IMR-90 (cell line): ENCODE measurements around the gene POLR1B. TPM values are rescaled to one million over a fixed set of nuclear protein-coding genes. Genes with fewer than 3 reads are reported as not detected.

Experiments
- ATAC-seq: fragments of 200-7000 bp; cut with Tn5 transposase; 2 replicates; pipeline ENCODE4 v1.9.1; 2020; ENCODE audit warnings: low read depth, mild to moderate bottlenecking, moderate library complexity
- BruUV-seq: library from RNA; stranded (reverse); fragments of 400-500 nt; replicated peaks from 2 replicates; lab custom pipeline; 2021; lab: Mats Ljungman, UMichigan
- CTCF ChIA-PET: fragments of 300-600 bp; formaldehyde crosslinking; extraction: SDS; loops from one replicate; lab custom pipeline; 2021; ENCODE audit warnings: antibody characterized with exemption; lab: Yijun Ruan, JAX
- POLR2A ChIA-PET: fragments of 300-600 bp; sonication (Branson Sonifier 250); formaldehyde crosslinking; loops from one replicate; lab custom pipeline; 2022; ENCODE audit warnings: antibody characterized with exemption; ENCODE audit not compliant: unreplicated experiment; lab: Charles Lee
- DNase-seq: peaks from one replicate; pipeline ENCODE4 v3.0.0; 2013
- H2AFZ ChIP-seq: replicated peaks from 2 replicates; pipeline ENCODE3; 2013; ENCODE audit warnings: low read length, mild to moderate bottlenecking; ENCODE audit not compliant: poor library complexity
- H2AK5ac ChIP-seq: 2 replicates; pipeline ENCODE4 v1.6.1; 2013; ENCODE audit warnings: low read depth, low read length, inconsistent platforms
- H2AK9ac ChIP-seq: replicated peaks from 2 replicates; pipeline ENCODE3; 2013; ENCODE audit warnings: mild to moderate bottlenecking, low read depth, low read length, moderate library complexity; ENCODE audit not compliant: poor library complexity
- H2BK120ac ChIP-seq: 2 replicates; pipeline ENCODE4 v1.6.1; 2013; ENCODE audit warnings: low read depth, low read length, inconsistent platforms
- H2BK15ac ChIP-seq: 3 replicates; pipeline ENCODE4 v1.6.1; 2013; ENCODE audit warnings: low read depth, low read length, inconsistent platforms
- H2BK20ac ChIP-seq: 2 replicates; pipeline ENCODE4 v1.6.1; 2013; ENCODE audit warnings: low read depth, mild to moderate bottlenecking, inconsistent platforms, low read length, moderate library complexity
- H2BK5ac ChIP-seq: 2 replicates; pipeline ENCODE4 v1.6.1; 2013; ENCODE audit warnings: mild to moderate bottlenecking, low read depth, low read length, inconsistent platforms; ENCODE audit not compliant: poor library complexity, severe bottlenecking
- H3K14ac ChIP-seq: replicated peaks from 2 replicates; pipeline ENCODE4 v1.6.1; 2013; ENCODE audit warnings: low read depth, low read length, inconsistent platforms
- H3K18ac ChIP-seq: 2 replicates; pipeline ENCODE4 v1.6.1; 2013; ENCODE audit warnings: low read depth, low read length, control low read depth
- H3K23ac ChIP-seq: 2 replicates; pipeline ENCODE4 v1.6.1; 2013; ENCODE audit warnings: low read depth, low read length, inconsistent platforms
- H3K27ac ChIP-seq: 2 replicates; pipeline ENCODE4 v1.5.1; 2013; ENCODE audit warnings: mild to moderate bottlenecking, control low read depth, low read length; ENCODE audit not compliant: insufficient read depth
- H3K27me3 ChIP-seq: 2 replicates; pipeline ENCODE4 v1.6.1; 2013; ENCODE audit warnings: low read length; ENCODE audit not compliant: control insufficient read depth, insufficient read depth
- H3K36me3 ChIP-seq: 2 replicates; pipeline ENCODE4 v1.6.1; 2013; ENCODE audit warnings: low read length, mixed read lengths; ENCODE audit not compliant: control insufficient read depth, insufficient read depth
- H3K4ac ChIP-seq: 2 replicates; pipeline ENCODE4 v1.6.1; 2013; ENCODE audit warnings: low read depth, low read length, inconsistent platforms
- H3K4me1 ChIP-seq: 2 replicates; pipeline ENCODE4 v1.6.1; 2013; ENCODE audit warnings: low read length, mixed read lengths; ENCODE audit not compliant: control insufficient read depth, insufficient read depth
- H3K4me2 ChIP-seq: 2 replicates; pipeline ENCODE4 v1.6.1; 2013; ENCODE audit warnings: low read depth, mild to moderate bottlenecking, control low read depth, low read length, moderate library complexity
- H3K4me3 ChIP-seq: 2 replicates; pipeline ENCODE4 v1.5.1; 2013; ENCODE audit warnings: low read depth, mild to moderate bottlenecking, control low read depth, low read length, moderate library complexity; ENCODE audit not compliant: insufficient read depth
- H3K56ac ChIP-seq: 2 replicates; pipeline ENCODE4 v1.6.1; 2013; ENCODE audit warnings: low read length, inconsistent platforms; ENCODE audit not compliant: insufficient read depth; ENCODE audit errors: extremely low read depth
- H3K79me1 ChIP-seq, 2 experiments: 2 replicates each; pipeline ENCODE4 v1.6.1; 2013; ENCODE audit warnings: low read length in 2 of 2, inconsistent platforms in 1 of 2, low read depth in 1 of 2
- H3K9ac ChIP-seq: 2 replicates; pipeline ENCODE4 v1.6.1; 2013; ENCODE audit warnings: low read depth, low read length, control low read depth
- H3K9me1 ChIP-seq: 2 replicates; pipeline ENCODE4 v1.6.1; 2013; ENCODE audit warnings: low read length, inconsistent platforms; ENCODE audit not compliant: insufficient read depth
- H3K9me3 ChIP-seq: 2 replicates; pipeline ENCODE4 v1.6.1; 2013; ENCODE audit warnings: low read length; ENCODE audit not compliant: control insufficient read depth, insufficient read depth
- H4K20me1 ChIP-seq: 2 replicates; pipeline ENCODE4 v1.6.1; 2013; ENCODE audit warnings: low read length, inconsistent platforms; ENCODE audit not compliant: insufficient read depth
- H4K5ac ChIP-seq: 2 replicates; pipeline ENCODE4 v1.6.1; 2013; ENCODE audit warnings: mild to moderate bottlenecking, low read depth, low read length, control low read depth
- H4K8ac ChIP-seq, 2 experiments: 2 replicates each; pipeline ENCODE4 v1.6.1; 2013; ENCODE audit warnings: low read depth in 2 of 2, low read length in 2 of 2, control low read depth in 1 of 2, inconsistent platforms in 1 of 2
- H4K91ac ChIP-seq: 2 replicates; pipeline ENCODE4 v1.6.1; 2013; ENCODE audit warnings: low read depth, low read length, inconsistent platforms; ENCODE audit not compliant: insufficient read depth
- BHLHE40 ChIP-seq: fragments of 150-350 bp; IDR thresholded peaks from 2 replicates; pipeline ENCODE4 v1.6.1; 2016; ENCODE audit warnings: mild to moderate bottlenecking, low read depth, low read length
- CEBPB ChIP-seq: IDR thresholded peaks from 2 replicates; pipeline ENCODE4 v1.6.1; 2012; ENCODE audit warnings: low read depth, low read length, improper control_type of control experiment
- CHD1 ChIP-seq: IDR thresholded peaks from 2 replicates; pipeline ENCODE4 v1.6.1; 2012; ENCODE audit warnings: low read depth, low read length, improper control_type of control experiment
- FOS ChIP-seq: fragments of 150-350 bp; IDR thresholded peaks from 2 replicates; pipeline ENCODE4 v1.6.1; 2016; ENCODE audit warnings: low read depth, low read length
- MAFK ChIP-seq: IDR thresholded peaks from 2 replicates; pipeline ENCODE4 v1.6.1; 2012; ENCODE audit warnings: low read depth, low read length, improper control_type of control experiment
- MXI1 ChIP-seq: IDR thresholded peaks from 2 replicates; pipeline ENCODE4 v1.6.1; 2012; ENCODE audit warnings: low read depth, mild to moderate bottlenecking, low read length, moderate library complexity, borderline replicate concordance
- NFE2L2 ChIP-seq: fragments of 150-350 bp; IDR thresholded peaks from 2 replicates; pipeline ENCODE4 v1.6.1; 2016; ENCODE audit warnings: low read depth, mild to moderate bottlenecking, low read length
- POLR2A ChIP-seq: IDR thresholded peaks from 2 replicates; pipeline ENCODE4 v1.6.1; 2012; ENCODE audit warnings: mild to moderate bottlenecking, low read depth, low read length
- RCOR1 ChIP-seq: IDR thresholded peaks from 2 replicates; pipeline ENCODE4 v1.6.1; 2012; ENCODE audit warnings: mild to moderate bottlenecking, low read length, improper control_type of control experiment; ENCODE audit not compliant: insufficient replicate concordance
- RFX5 ChIP-seq: IDR thresholded peaks from 2 replicates; pipeline ENCODE4 v1.8.0; 2012; ENCODE audit warnings: low read depth, mild to moderate bottlenecking, low read length, moderate library complexity
- SMC3 ChIP-seq: fragments of 150-350 bp; IDR thresholded peaks from 2 replicates; pipeline ENCODE4 v1.6.1; 2016; ENCODE audit warnings: low read depth, mild to moderate bottlenecking, antibody characterized with exemption, low read length, moderate library complexity
- WGBS, 2 experiments: methylation state at CpG; one replicate each; pipeline versions ENCODE4 v1.1.5 to v1.1.7; 2013; ENCODE audit warnings: missing lambda C conversion rate in 2 of 2; ENCODE audit not compliant: insufficient read length in 1 of 2; ENCODE audit errors: extremely low coverage in 2 of 2; 5-methylcytosine and 5-hydroxymethylcytosine counted together
- dilution Hi-C: fragments of 300-500 bp; cut with HindIII; formaldehyde crosslinking; loops from one replicate; pipeline ENCODE4 v1.14.3; 2018; ENCODE audit warnings: low sequenced_read_pairs; ENCODE audit not compliant: unreplicated experiment
- in situ Hi-C: fragments of 300-500 bp; cut with MboI; formaldehyde crosslinking; loops from 3 replicates; pipeline ENCODE4 v1.14.3; 2019; ENCODE audit warnings: low sequenced_read_pairs, inconsistent platforms, mixed read lengths
- intact Hi-C: fragments of 100-400 bp; cut with micrococcal nuclease; formaldehyde crosslinking; loops from 2 replicates; pipeline ENCODE4 v1.10.0; 2022
- polyA plus RNA-seq, 3 experiments: library from polyadenylated mRNA; depleted of rRNA; stranded (reverse); fragments of >200 nt; gene quantifications; 2 replicates each; pipeline ENCODE4 v1.2.3, GENCODE V29; 2012; ENCODE audit warnings: low replicate concordance in 1 of 3
- total RNA-seq: library from RNA; depleted of rRNA; stranded (reverse); fragments of >200 nt; gene quantifications from 2 replicates; pipeline ENCODE4 v1.2.3, GENCODE V29; 2012
- TF ChIP-seq, protein P1 (sequence below): fragments of 150-350 bp; IDR thresholded peaks from 2 replicates; pipeline ENCODE4 v1.6.1; 2017; ENCODE audit warnings: mild to moderate bottlenecking, antibody characterized with exemption, low read length, low read depth

POLR1B gene
- total and polyA plus RNA-seq, 2 of the 4 experiments (the other 2 are of a cell fraction) = 10.5 to 24.6 TPM

DNA sequence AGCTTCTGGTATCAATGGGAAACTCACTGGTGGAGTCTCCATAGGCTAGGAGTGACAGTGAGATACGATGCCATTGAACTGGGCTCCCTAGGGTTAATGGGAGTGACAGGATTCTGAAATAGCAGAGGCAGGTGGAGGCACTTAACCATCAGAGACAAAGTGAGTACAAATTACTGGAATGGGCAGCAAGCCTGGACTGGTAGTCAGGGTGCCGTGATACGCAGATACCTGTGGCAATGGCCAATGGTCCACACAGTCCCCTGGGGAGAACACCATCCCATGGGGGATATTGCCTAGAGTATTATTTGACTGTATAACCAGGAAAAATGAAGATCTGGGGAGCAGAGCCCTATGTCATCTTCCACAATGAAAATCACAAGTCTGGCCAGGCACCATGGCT is 59.5 kb downstream of the POLR1B start:
- no peak overlapping the region for H3K18ac ChIP-seq
- peak overlapping the region; percentile 12; the same call in 1 of the 3 replicates for H2BK15ac ChIP-seq
- no TSS peak for BruUV-seq
- H2BK5ac ChIP-seq = no peak overlapping the region
- no peak overlapping the region; the same call in 1 of the 2 replicates for H3K14ac ChIP-seq
- H3K9me1 ChIP-seq = peaks cover 7% of the 10 kb centered on the region
- ChIA-PET POLR2A (no interaction called here), CTCF (interaction anchor here (0.9 kb wide), 1 partner anchor 125 kb away, joined by 3 read pairs; no protein-coding TSS in a partner anchor)
- WGBS, 2 experiments = 90% methylated on average over 1 of the region's 3 CpGs; no CpG with 5 or more reads in 1 of the 2 experiments
- H3K9me3 ChIP-seq = no peaks in the 10 kb centered on the region
- no peak overlapping the region for H3K4me2 ChIP-seq
- no peak overlapping the region for H3K9ac ChIP-seq
- H3K79me1 ChIP-seq = no peaks in the 10 kb centered on the region
- peak overlapping the region; percentile 50; the same call in 1 of the 2 replicates for H3K4ac ChIP-seq
- H3K23ac ChIP-seq = no peak overlapping the region; the same call in 1 of the 2 replicates
- H3K27me3 ChIP-seq = no peaks in the 10 kb centered on the region
- H3K4me1 ChIP-seq = peaks cover 9% of the 10 kb centered on the region
- H2BK120ac ChIP-seq = peak overlapping the region; percentile 46; the same call in 1 of the 2 replicates
- H3K4me3 ChIP-seq = no peak overlapping the region
- H3K56ac ChIP-seq = no peak overlapping the region
- in situ Hi-C loops (loop anchor here (5.0 kb wide), 2 partner anchors 126 to 356 kb away; no protein-coding TSS in a partner anchor), intact Hi-C loops (loop anchor here (2.0 kb wide), 1 partner anchor 43 kb away; the partner anchor contains the start of gene SLC20A1), dilution Hi-C loops (no loop called here)
- no peaks in the 10 kb centered on the region for H3K36me3 ChIP-seq
- H2AK9ac ChIP-seq = peak overlapping the region; percentile 11
- no peak for ATAC-seq
- no peak for TF ChIP-seq CEBPB
- no peak for TF ChIP-seq CHD1
- no peak for TF ChIP-seq BHLHE40
- no peak for TF ChIP-seq POLR2A
- no peak for TF ChIP-seq RFX5
- no peak for TF ChIP-seq MAFK
- TF ChIP-seq, protein P1, sequence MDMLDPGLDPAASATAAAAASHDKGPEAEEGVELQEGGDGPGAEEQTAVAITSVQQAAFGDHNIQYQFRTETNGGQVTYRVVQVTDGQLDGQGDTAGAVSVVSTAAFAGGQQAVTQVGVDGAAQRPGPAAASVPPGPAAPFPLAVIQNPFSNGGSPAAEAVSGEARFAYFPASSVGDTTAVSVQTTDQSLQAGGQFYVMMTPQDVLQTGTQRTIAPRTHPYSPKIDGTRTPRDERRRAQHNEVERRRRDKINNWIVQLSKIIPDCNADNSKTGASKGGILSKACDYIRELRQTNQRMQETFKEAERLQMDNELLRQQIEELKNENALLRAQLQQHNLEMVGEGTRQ = no peak
- no peak for TF ChIP-seq FOS
- TF ChIP-seq NFE2L2 = no peak
- no peak for TF ChIP-seq SMC3
- no peak for TF ChIP-seq RCOR1
- TF ChIP-seq MXI1 = no peak
- H4K91ac ChIP-seq = no peak overlapping the region
- H2AK5ac ChIP-seq = peak overlapping the region; percentile 70; the same call in 1 of the 2 replicates
- H3K27ac ChIP-seq = no peak overlapping the region
- H4K8ac ChIP-seq = peak overlapping the region in 1 of 2 experiments; percentile 30; a peak in 1 of 4 replicates
- no peak for DNase-seq
- no peaks in the 10 kb centered on the region for H4K20me1 ChIP-seq
- no peak overlapping the region for H2AFZ ChIP-seq
- H4K5ac ChIP-seq = no peak overlapping the region
- H2BK20ac ChIP-seq = peak overlapping the region; percentile 76
